ENCODE data around the gene SLC1A2. TPM values are rescaled to one million over a fixed set of nuclear protein-coding genes. Genes with fewer than 3 reads are reported as not detected.

SLC1A2 gene
- total RNA-seq, 1 donor from 2014 or later: 0.25 TPM

- no peaks in the 10 kb centered on the region for H3K79me2 ChIP-seq (ENCODE audit: insufficient read depth, low read length)
- Mint-ChIP-seq H3K27ac (ENCODE audit: unreplicated experiment) (no peak overlapping the region), H3K4me1 (ENCODE audit: low read depth, unreplicated experiment) (no peaks in the 10 kb centered on the region), H3K27me3 (ENCODE audit: low read depth, unreplicated experiment) (peaks cover 88% of the 10 kb centered on the region), H3K4me3 (ENCODE audit: unreplicated experiment) (peak overlapping the region; percentile 69), H3K9me3 (ENCODE audit: unreplicated experiment) (no peaks in the 10 kb centered on the region), H3K36me3 (ENCODE audit: low read depth, unreplicated experiment) (no peaks in the 10 kb centered on the region)
- H3K4me1 ChIP-seq (ENCODE audit: insufficient read depth, low read length): peaks cover 22% of the 10 kb centered on the region
- no peak for DNase-seq (ENCODE audit: low read depth)
- H3K36me3 ChIP-seq (ENCODE audit: insufficient read depth, low read length): no peaks in the 10 kb centered on the region
- peaks cover 5% of the 10 kb centered on the region for H4K20me1 ChIP-seq (ENCODE audit: insufficient read depth, low read length)
- no peaks in the 10 kb centered on the region for H3K9me3 ChIP-seq (ENCODE audit: insufficient read depth, low read depth, low read length)
- no peak overlapping the region for H3K27ac ChIP-seq (ENCODE audit: low read depth, low read length)
- peak overlapping the region; percentile 55 for H3K4me3 ChIP-seq (ENCODE audit: insufficient read depth, low read depth, low read length)
- peaks cover 66% of the 10 kb centered on the region for H3K27me3 ChIP-seq (ENCODE audit: insufficient read depth, low read length)
- FAIRE-seq: no peak
- TF ChIP-seq CTCF (IDR thresholded peaks at IDR 0.05; ENCODE audit: insufficient read depth, low read depth, low read length): no peak
- peak; percentile 92 for TF ChIP-seq EZH2 (IDR thresholded peaks at IDR 0.05; ENCODE audit: insufficient read depth, low read length)
- no peak overlapping the region for H3K9ac ChIP-seq (ENCODE audit: low read length)
- peak overlapping the region; percentile 88 for H3K4me2 ChIP-seq (ENCODE audit: low read length)
- H2AFZ ChIP-seq (ENCODE audit: low read depth, low read length): peak overlapping the region; percentile 65
Observed at GRCh38 chr11:35418282-35419183, 825 bp downstream of the SLC1A2 start.

- H3K27me3 ChIP-seq (ENCODE audit: insufficient read depth, low read length): peaks cover 50% of the 10 kb centered on the region
- H3K27ac Mint-ChIP-seq (ENCODE audit: unreplicated experiment): no peak overlapping the region
- H3K4me2 ChIP-seq (ENCODE audit: low read length): no peak overlapping the region
- H2AFZ ChIP-seq (ENCODE audit: low read depth, low read length): no peak overlapping the region
- no peak overlapping the region for H3K27ac ChIP-seq (ENCODE audit: low read depth, low read length)
- no peak overlapping the region for H3K9ac ChIP-seq (ENCODE audit: low read length)
- TF ChIP-seq EZH2 (IDR thresholded peaks at IDR 0.05; ENCODE audit: insufficient read depth, low read length) (no peak), CTCF (IDR thresholded peaks at IDR 0.05; ENCODE audit: insufficient read depth, low read depth, low read length) (no peak)
- H3K36me3 ChIP-seq (ENCODE audit: insufficient read depth, low read length): no peaks in the 10 kb centered on the region
- H3K4me3 Mint-ChIP-seq (ENCODE audit: unreplicated experiment): no peak overlapping the region
- no peak for FAIRE-seq
- peaks cover 21% of the 10 kb centered on the region for H3K4me1 ChIP-seq (ENCODE audit: insufficient read depth, low read length)
- peaks cover 62% of the 10 kb centered on the region for H3K27me3 Mint-ChIP-seq (ENCODE audit: low read depth, unreplicated experiment)
- H3K9me3 Mint-ChIP-seq (ENCODE audit: unreplicated experiment): no peaks in the 10 kb centered on the region
- no peaks in the 10 kb centered on the region for H3K9me3 ChIP-seq (ENCODE audit: insufficient read depth, low read depth, low read length)
- H4K20me1 ChIP-seq (ENCODE audit: insufficient read depth, low read length): peaks cover 5% of the 10 kb centered on the region
- no peaks in the 10 kb centered on the region for H3K79me2 ChIP-seq (ENCODE audit: insufficient read depth, low read length)
- DNase-seq (ENCODE audit: low read depth): no peak
- H3K36me3 Mint-ChIP-seq (ENCODE audit: low read depth, unreplicated experiment): no peaks in the 10 kb centered on the region
- H3K4me1 Mint-ChIP-seq (ENCODE audit: low read depth, unreplicated experiment): no peaks in the 10 kb centered on the region
- no peak overlapping the region for H3K4me3 ChIP-seq (ENCODE audit: insufficient read depth, low read depth, low read length)
Observed at GRCh38 chr11:35415487-35415886, 3.9 kb downstream of the SLC1A2 start.

DNA sequence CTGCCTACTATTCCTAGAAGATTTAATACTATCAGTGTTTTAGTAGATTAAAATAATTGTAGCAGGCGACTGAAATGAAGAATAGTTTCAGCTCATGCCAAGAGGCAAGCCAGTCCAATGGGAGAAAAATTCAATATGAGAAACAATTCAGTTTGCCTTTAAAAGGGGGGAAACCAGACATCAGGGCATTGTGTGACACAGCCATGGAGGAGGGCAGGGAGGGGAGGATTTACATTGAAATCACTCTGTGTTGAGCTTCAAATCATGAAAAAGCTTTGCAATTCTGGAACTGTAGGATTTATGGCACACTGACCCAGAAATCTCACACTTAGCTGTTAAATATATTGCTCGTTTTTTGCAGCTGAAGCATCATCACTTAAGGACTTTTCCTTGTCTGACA lies 4.6 kb downstream of the SLC1A2 start:
- no peak for FAIRE-seq
- no peak overlapping the region for H3K27ac ChIP-seq (ENCODE audit: low read depth, low read length)
- H3K36me3 Mint-ChIP-seq (ENCODE audit: low read depth, unreplicated experiment): no peaks in the 10 kb centered on the region

More for the DNA sequence above, 4.6 kb downstream of the SLC1A2 start:
- no peak overlapping the region for H3K4me3 Mint-ChIP-seq (ENCODE audit: unreplicated experiment)
- no peak overlapping the region for H3K4me3 ChIP-seq (ENCODE audit: insufficient read depth, low read depth, low read length)
- peaks cover 48% of the 10 kb centered on the region for H3K27me3 ChIP-seq (ENCODE audit: insufficient read depth, low read length)
- H3K9me3 Mint-ChIP-seq (ENCODE audit: unreplicated experiment): no peaks in the 10 kb centered on the region
- peaks cover 58% of the 10 kb centered on the region for H3K27me3 Mint-ChIP-seq (ENCODE audit: low read depth, unreplicated experiment)
- peaks cover 5% of the 10 kb centered on the region for H4K20me1 ChIP-seq (ENCODE audit: insufficient read depth, low read length)
- DNase-seq (ENCODE audit: low read depth): no peak
- H3K9me3 ChIP-seq (ENCODE audit: insufficient read depth, low read depth, low read length): no peaks in the 10 kb centered on the region
- TF ChIP-seq CTCF (IDR thresholded peaks at IDR 0.05; ENCODE audit: insufficient read depth, low read depth, low read length): no peak
- no peak for TF ChIP-seq EZH2 (IDR thresholded peaks at IDR 0.05; ENCODE audit: insufficient read depth, low read length)
- no peak overlapping the region for H3K27ac Mint-ChIP-seq (ENCODE audit: unreplicated experiment)
- H3K79me2 ChIP-seq (ENCODE audit: insufficient read depth, low read length): no peaks in the 10 kb centered on the region
- H2AFZ ChIP-seq (ENCODE audit: low read depth, low read length): no peak overlapping the region
- H3K9ac ChIP-seq (ENCODE audit: low read length): no peak overlapping the region
- no peaks in the 10 kb centered on the region for H3K4me1 Mint-ChIP-seq (ENCODE audit: low read depth, unreplicated experiment)
- H3K36me3 ChIP-seq (ENCODE audit: insufficient read depth, low read length): no peaks in the 10 kb centered on the region
- no peak overlapping the region for H3K4me2 ChIP-seq (ENCODE audit: low read length)
- H3K4me1 ChIP-seq (ENCODE audit: insufficient read depth, low read length): peaks cover 14% of the 10 kb centered on the region
